GM21786 (cell line): ENCODE measurements around the gene FUT6.
"Not testable (repeated sequence)": the region's sequence is repeated elsewhere in the genome, so short reads cannot be mapped to it uniquely, and the experiment has no call there.

ENCODE experiments used
- ATAC-seq: cut with Tn5 transposase; IDR thresholded peaks from one replicate; pipeline ENCODE4 v1.9.1; 2021; ENCODE audit not compliant: unreplicated experiment

The FUT6 gene

GRCh38 chr19:5839065-5840017 lies at the start of gene FUT6:
Gene FUT6, minus strand, starts transcription at chr19:5839702. Its CDS starts 7,135 bp downstream, at chr19:5832567.
- no peak for ATAC-seq

- not testable (repeated sequence) for ATAC-seq
These were observed 44.7 kb upstream of the FUT6 start for GRCh38 chr19:5884065-5884811.

- ATAC-seq: not testable (repeated sequence)
These were observed 43.8 kb upstream of the FUT6 start for GRCh38 chr19:5883157-5883873.

GRCh38 chr19:5882421-5882968 lies 43.0 kb upstream of the FUT6 start:
- no peak for ATAC-seq

GRCh38 chr19:5881543-5882299 lies 42.2 kb upstream of the FUT6 start:
- no peak for ATAC-seq

- no peak for ATAC-seq
These were observed 41.1 kb upstream of the FUT6 start for GRCh38 chr19:5880604-5881078.

- no peak for ATAC-seq
These were observed 40.7 kb upstream of the FUT6 start for GRCh38 chr19:5880196-5880595.

- no peak for ATAC-seq
These were observed 38.4 kb upstream of the FUT6 start for GRCh38 chr19:5877882-5878281.

GRCh38 chr19:5877427-5877826 lies 37.9 kb upstream of the FUT6 start:
- no peak for ATAC-seq

GRCh38 chr19:5874496-5874895 lies 35.0 kb upstream of the FUT6 start:
- ATAC-seq: not testable (repeated sequence)

GRCh38 chr19:5873617-5874199 lies 34.2 kb upstream of the FUT6 start:
- no peak for ATAC-seq

GRCh38 chr19:5870986-5871394 lies 31.5 kb upstream of the FUT6 start:
- ATAC-seq: no peak

- no peak for ATAC-seq
These were observed 28.0 kb upstream of the FUT6 start for GRCh38 chr19:5867201-5868136.

GRCh38 chr19:5865772-5866171 lies 26.3 kb upstream of the FUT6 start:
- ATAC-seq: no peak

GRCh38 chr19:5864725-5865486 lies 25.4 kb upstream of the FUT6 start:
- ATAC-seq: no peak

- no peak for ATAC-seq
These were observed 24.7 kb upstream of the FUT6 start for GRCh38 chr19:5864013-5864720.

GRCh38 chr19:5863030-5863665 lies 23.6 kb upstream of the FUT6 start:
- ATAC-seq: no peak
